ENCODE measurements around the gene ABCD1. TPM values are rescaled to one million over a fixed set of nuclear protein-coding genes. Genes with fewer than 3 reads are reported as not detected.

ABCD1 gene
- total and polyA plus RNA-seq, 9 of the 15 experiments (the other 6 are each of a cell fraction or from before 2014, with no cell fraction given): 0.07 to 6.9 (median 2.2) TPM

- TF ChIP-seq NR4A1 (CRISPR knock-in tag; IDR thresholded peaks at IDR 0.05) (no peak), NR4A1 (tag; IDR thresholded peaks at IDR 0.05) (peak; percentile 68; the same call in 1 of the 2 replicates), CBX1 (IDR thresholded peaks at IDR 0.05; ENCODE audit: low read depth) (no peak; the same call in 1 of the 2 replicates), ZNF445 (CRISPR knock-in tag; IDR thresholded peaks at IDR 0.05; ENCODE audit: low read depth) (no peak), PCBP1 (IDR thresholded peaks at IDR 0.05; ENCODE audit: low read depth, low read length, poor library complexity, severe bottlenecking) (no peak), ATF7 (IDR thresholded peaks at IDR 0.05) (peak; percentile 25; the same call in 1 of the 2 replicates), ZNF436 (CRISPR knock-in tag; IDR thresholded peaks at IDR 0.05) (no peak), PHF21A (IDR thresholded peaks at IDR 0.05; ENCODE audit: borderline replicate concordance, low read depth) (no peak), ZNF696 (CRISPR knock-in tag; conservative IDR thresholded peaks at IDR 0.05) (no peak), ZNF143 (CRISPR knock-in tag; IDR thresholded peaks at IDR 0.05) (no peak), ZNF778 (CRISPR knock-in tag; IDR thresholded peaks at IDR 0.05) (no peak), MGA (IDR thresholded peaks at IDR 0.05) (peak; percentile 87), SOX6 (IDR thresholded peaks at IDR 0.05) (peak; percentile 71), ZBTB33 (CRISPR knock-in tag; IDR thresholded peaks at IDR 0.05) (no peak), HCFC1 (IDR thresholded peaks at IDR 0.05; ENCODE audit: low read depth, low read length) (no peak)
Measured at GRCh38 chrX:153765138-153766079, 40.8 kb downstream of the ABCD1 start (continued).
